Measurements from ENCODE around the gene CINP.
A peak's percentile ranks its signal among the peaks of the same experiment; 100 is the strongest.

The CINP gene

GRCh38 chr14:102362545-102363181 lies at the start of gene CINP, which contains the start of gene TECPR2:
Gene CINP (minus strand): TSS chr14:102362890. CDS start chr14:102362851, 39 bp downstream.
Gene TECPR2 (plus strand): TSS chr14:102362941. CDS start chr14:102376722, 13,781 bp downstream.
- Mint-ChIP-seq H3K27me3 (no peaks in the 10 kb centered on the region), H3K36me3 (ENCODE audit: insufficient read depth) (peaks cover 15% of the 10 kb centered on the region), H3K4me3 (no peak within 1 kb of the TSS), H3K27ac (ENCODE audit: low read depth) (peak within 1 kb of the TSS; percentile 88), H3K9me3 (no peaks in the 10 kb centered on the region), H3K4me1 (peaks cover 30% of the 10 kb centered on the region)
- ATAC-seq (replicated peaks; ENCODE audit: extremely low read depth, poor library complexity, severe bottlenecking) (peak; percentile 91), DNase-seq (ENCODE audit: low spot score in 2 of 2) (peak; percentile 86 to 91)

GRCh38 chr14:102408724-102409123 lies 46.0 kb upstream of the CINP start:
- no peak overlapping the region for H3K27ac Mint-ChIP-seq (ENCODE audit: low read depth)
- no peak overlapping the region for H3K4me3 Mint-ChIP-seq

GRCh38 chr14:102407258-102407657 lies 44.6 kb upstream of the CINP start:
- Mint-ChIP-seq H3K4me1 (peaks cover 8% of the 10 kb centered on the region), H3K36me3 (ENCODE audit: insufficient read depth) (peaks cover 3% of the 10 kb centered on the region), H3K9me3 (peaks cover 11% of the 10 kb centered on the region), H3K27ac (ENCODE audit: low read depth) (no peak overlapping the region), H3K27me3 (no peaks in the 10 kb centered on the region), H3K4me3 (no peak overlapping the region)
- DNase-seq (ENCODE audit: low spot score in 2 of 2): no peak
- no peak for ATAC-seq (replicated peaks; ENCODE audit: extremely low read depth, poor library complexity, severe bottlenecking)

More at GRCh38 chr14:102408724-102409123, 46.0 kb upstream of the CINP start:
- no peaks in the 10 kb centered on the region for H3K9me3 Mint-ChIP-seq
- ATAC-seq (replicated peaks; ENCODE audit: extremely low read depth, poor library complexity, severe bottlenecking): no peak
- peaks cover 8% of the 10 kb centered on the region for H3K4me1 Mint-ChIP-seq
- peaks cover 4% of the 10 kb centered on the region for H3K36me3 Mint-ChIP-seq (ENCODE audit: insufficient read depth)
- no peak for DNase-seq (ENCODE audit: low spot score in 2 of 2)
- no peaks in the 10 kb centered on the region for H3K27me3 Mint-ChIP-seq

- ATAC-seq (replicated peaks; ENCODE audit: extremely low read depth, poor library complexity, severe bottlenecking): no peak
- DNase-seq (ENCODE audit: low spot score in 2 of 2): no peak
- Mint-ChIP-seq H3K4me1 (no peaks in the 10 kb centered on the region), H3K36me3 (ENCODE audit: insufficient read depth) (no peaks in the 10 kb centered on the region), H3K27ac (ENCODE audit: low read depth) (no peak overlapping the region), H3K4me3 (no peak overlapping the region), H3K9me3 (peaks cover 11% of the 10 kb centered on the region), H3K27me3 (no peaks in the 10 kb centered on the region)
Observed at GRCh38 chr14:102403028-102403427, 40.3 kb upstream of the CINP start.

GRCh38 chr14:102396521-102396920 lies 33.8 kb upstream of the CINP start:
- Mint-ChIP-seq H3K27ac (ENCODE audit: low read depth) (no peak overlapping the region), H3K27me3 (no peaks in the 10 kb centered on the region), H3K4me1 (peaks cover 5% of the 10 kb centered on the region), H3K9me3 (no peaks in the 10 kb centered on the region), H3K4me3 (no peak overlapping the region), H3K36me3 (ENCODE audit: insufficient read depth) (no peaks in the 10 kb centered on the region)
- ATAC-seq (replicated peaks; ENCODE audit: extremely low read depth, poor library complexity, severe bottlenecking) (no peak), DNase-seq (ENCODE audit: low spot score in 2 of 2) (no peak)

- Mint-ChIP-seq H3K4me1 (peaks cover 5% of the 10 kb centered on the region), H3K36me3 (ENCODE audit: insufficient read depth) (no peaks in the 10 kb centered on the region), H3K27ac (ENCODE audit: low read depth) (no peak overlapping the region), H3K9me3 (no peaks in the 10 kb centered on the region), H3K4me3 (no peak overlapping the region), H3K27me3 (no peaks in the 10 kb centered on the region)
- ATAC-seq (replicated peaks; ENCODE audit: extremely low read depth, poor library complexity, severe bottlenecking) (no peak), DNase-seq (ENCODE audit: low spot score in 2 of 2) (no peak)
Observed at GRCh38 chr14:102394717-102395375, 32.2 kb upstream of the CINP start.

GRCh38 chr14:102392506-102392905 lies 29.8 kb upstream of the CINP start:
- peaks cover 5% of the 10 kb centered on the region for H3K4me1 Mint-ChIP-seq
- DNase-seq (ENCODE audit: low spot score in 2 of 2) (no peak), ATAC-seq (replicated peaks; ENCODE audit: extremely low read depth, poor library complexity, severe bottlenecking) (no peak)
- H3K9me3 Mint-ChIP-seq: no peaks in the 10 kb centered on the region
- H3K27ac Mint-ChIP-seq (ENCODE audit: low read depth): no peak overlapping the region
- no peak overlapping the region for H3K4me3 Mint-ChIP-seq
- no peaks in the 10 kb centered on the region for H3K36me3 Mint-ChIP-seq (ENCODE audit: insufficient read depth)
- H3K27me3 Mint-ChIP-seq: no peaks in the 10 kb centered on the region

- DNase-seq (ENCODE audit: low spot score in 2 of 2) (no peak), ATAC-seq (replicated peaks; ENCODE audit: extremely low read depth, poor library complexity, severe bottlenecking) (no peak)
- no peak overlapping the region for H3K27ac Mint-ChIP-seq (ENCODE audit: low read depth)
- H3K4me1 Mint-ChIP-seq: peaks cover 5% of the 10 kb centered on the region
- H3K36me3 Mint-ChIP-seq (ENCODE audit: insufficient read depth): no peaks in the 10 kb centered on the region
- no peak overlapping the region for H3K4me3 Mint-ChIP-seq
- H3K27me3 Mint-ChIP-seq: no peaks in the 10 kb centered on the region
- no peaks in the 10 kb centered on the region for H3K9me3 Mint-ChIP-seq
Observed at GRCh38 chr14:102390064-102390855, 27.6 kb upstream of the CINP start.

GRCh38 chr14:102389246-102389645 lies 26.6 kb upstream of the CINP start:
- no peaks in the 10 kb centered on the region for H3K4me1 Mint-ChIP-seq
- no peak for ATAC-seq (replicated peaks; ENCODE audit: extremely low read depth, poor library complexity, severe bottlenecking)
- H3K36me3 Mint-ChIP-seq (ENCODE audit: insufficient read depth): no peaks in the 10 kb centered on the region
- no peaks in the 10 kb centered on the region for H3K9me3 Mint-ChIP-seq
- DNase-seq (ENCODE audit: low spot score in 2 of 2): no peak
- no peak overlapping the region for H3K27ac Mint-ChIP-seq (ENCODE audit: low read depth)
- no peak overlapping the region for H3K4me3 Mint-ChIP-seq
- no peaks in the 10 kb centered on the region for H3K27me3 Mint-ChIP-seq

- DNase-seq (ENCODE audit: low spot score in 2 of 2): no peak
- H3K36me3 Mint-ChIP-seq (ENCODE audit: insufficient read depth): peaks cover 3% of the 10 kb centered on the region
Observed at GRCh38 chr14:102387086-102387485, 24.4 kb upstream of the CINP start.

GRCh38 chr14:102378830-102379229 lies 16.1 kb upstream of the CINP start:
- DNase-seq (ENCODE audit: low spot score in 2 of 2) (no peak), ATAC-seq (replicated peaks; ENCODE audit: extremely low read depth, poor library complexity, severe bottlenecking) (no peak)
- H3K4me3 Mint-ChIP-seq: no peak overlapping the region
- H3K36me3 Mint-ChIP-seq (ENCODE audit: insufficient read depth): peaks cover 15% of the 10 kb centered on the region
- no peak overlapping the region for H3K27ac Mint-ChIP-seq (ENCODE audit: low read depth)
- H3K27me3 Mint-ChIP-seq: no peaks in the 10 kb centered on the region
- peaks cover 7% of the 10 kb centered on the region for H3K4me1 Mint-ChIP-seq
- no peaks in the 10 kb centered on the region for H3K9me3 Mint-ChIP-seq

More at GRCh38 chr14:102387086-102387485, 24.4 kb upstream of the CINP start:
- Mint-ChIP-seq H3K4me1 (no peaks in the 10 kb centered on the region), H3K27ac (ENCODE audit: low read depth) (no peak overlapping the region), H3K27me3 (no peaks in the 10 kb centered on the region), H3K4me3 (no peak overlapping the region), H3K9me3 (no peaks in the 10 kb centered on the region)
- no peak for ATAC-seq (replicated peaks; ENCODE audit: extremely low read depth, poor library complexity, severe bottlenecking)

- ATAC-seq (replicated peaks; ENCODE audit: extremely low read depth, poor library complexity, severe bottlenecking): no peak
- Mint-ChIP-seq H3K4me3 (no peak overlapping the region), H3K9me3 (no peaks in the 10 kb centered on the region), H3K4me1 (peaks cover 7% of the 10 kb centered on the region), H3K27ac (ENCODE audit: low read depth) (no peak overlapping the region), H3K36me3 (ENCODE audit: insufficient read depth) (peaks cover 13% of the 10 kb centered on the region), H3K27me3 (no peaks in the 10 kb centered on the region)
- no peak for DNase-seq (ENCODE audit: low spot score in 2 of 2)
Observed at GRCh38 chr14:102377696-102378095, 15.0 kb upstream of the CINP start.

Data from central memory CD8-positive, alpha-beta T cell (primary cell).